ENCODE results near the gene ACSM4.
"Not testable (repeated sequence)": the region's sequence is repeated elsewhere in the genome, so short reads cannot be mapped to it uniquely, and the experiment has no call there.

- not testable (repeated sequence) for TF ChIP-seq CTCF (IDR thresholded peaks at IDR 0.05; ENCODE audit: insufficient read depth, low read depth, low read length); EZH2 (IDR thresholded peaks at IDR 0.05; ENCODE audit: insufficient read depth, low read length)
Measured at GRCh38 chr12:7275482-7275881, 28.4 kb upstream of the ACSM4 start.

Data from astrocyte (in vitro differentiated cells and primary cell).